HG03520 (cell line): ENCODE data around the gene BTG3.

Source experiments
- ATAC-seq: cut with Tn5 transposase; IDR thresholded peaks from one replicate; pipeline ENCODE4 v1.9.1; 2021; ENCODE audit warnings: mild to moderate bottlenecking, moderate library complexity; ENCODE audit not compliant: unreplicated experiment

Gene BTG3

GRCh38 chr21:17590430-17590829 lies 22.3 kb downstream of the BTG3 start:
- no peak for ATAC-seq

GRCh38 chr21:17585875-17586450 lies 26.7 kb downstream of the BTG3 start:
- ATAC-seq: no peak

- ATAC-seq: no peak
Measured at GRCh38 chr21:17583898-17584297, 28.8 kb downstream of the BTG3 start.

GRCh38 chr21:17580319-17580718 lies 32.4 kb downstream of the BTG3 start:
- ATAC-seq: no peak

GRCh38 chr21:17578876-17579275 lies 33.8 kb downstream of the BTG3 start:
- ATAC-seq: no peak

- ATAC-seq: no peak
Measured at GRCh38 chr21:17578162-17578561, 34.5 kb downstream of the BTG3 start.

- ATAC-seq: no peak
Measured at GRCh38 chr21:17577701-17578100, 35.0 kb downstream of the BTG3 start.

- ATAC-seq: no peak
Measured at GRCh38 chr21:17576080-17576835, 36.4 kb downstream of the BTG3 start.

GRCh38 chr21:17575076-17575475 lies 37.6 kb downstream of the BTG3 start:
- ATAC-seq: no peak

- ATAC-seq: no peak
Measured at GRCh38 chr21:17572431-17572830, 40.3 kb downstream of the BTG3 start.

GRCh38 chr21:17570786-17571185 lies 41.9 kb downstream of the BTG3 start:
- ATAC-seq: no peak

- ATAC-seq: no peak
Measured at GRCh38 chr21:17560377-17561025, 52.2 kb downstream of the BTG3 start.

GRCh38 chr21:17554679-17555465 lies 57.8 kb downstream of the BTG3 start:
- no peak for ATAC-seq

GRCh38 chr21:17554120-17554519 lies 58.6 kb downstream of the BTG3 start:
- no peak for ATAC-seq

- no peak for ATAC-seq
Measured at GRCh38 chr21:17552410-17552809, 60.3 kb downstream of the BTG3 start.

GRCh38 chr21:17550671-17551308 lies 61.9 kb downstream of the BTG3 start:
- ATAC-seq: no peak

- no peak for ATAC-seq
Measured at GRCh38 chr21:17548262-17548661, 64.4 kb downstream of the BTG3 start.

- no peak for ATAC-seq
Measured at GRCh38 chr21:17545007-17545406, 67.7 kb downstream of the BTG3 start.
